ENCODE measurements around the gene COX19. TPM values are rescaled to one million over a fixed set of nuclear protein-coding genes. Genes with fewer than 3 reads are reported as not detected.
A peak's percentile ranks its signal among the peaks of the same experiment; 100 is the strongest.
"Not testable (repeated sequence)": the region's sequence is repeated elsewhere in the genome, so short reads cannot be mapped to it uniquely, and the experiment has no call there.

Gene COX19
- total RNA-seq, 1 donor from 2014 or later, result 13.7 TPM

DNA sequence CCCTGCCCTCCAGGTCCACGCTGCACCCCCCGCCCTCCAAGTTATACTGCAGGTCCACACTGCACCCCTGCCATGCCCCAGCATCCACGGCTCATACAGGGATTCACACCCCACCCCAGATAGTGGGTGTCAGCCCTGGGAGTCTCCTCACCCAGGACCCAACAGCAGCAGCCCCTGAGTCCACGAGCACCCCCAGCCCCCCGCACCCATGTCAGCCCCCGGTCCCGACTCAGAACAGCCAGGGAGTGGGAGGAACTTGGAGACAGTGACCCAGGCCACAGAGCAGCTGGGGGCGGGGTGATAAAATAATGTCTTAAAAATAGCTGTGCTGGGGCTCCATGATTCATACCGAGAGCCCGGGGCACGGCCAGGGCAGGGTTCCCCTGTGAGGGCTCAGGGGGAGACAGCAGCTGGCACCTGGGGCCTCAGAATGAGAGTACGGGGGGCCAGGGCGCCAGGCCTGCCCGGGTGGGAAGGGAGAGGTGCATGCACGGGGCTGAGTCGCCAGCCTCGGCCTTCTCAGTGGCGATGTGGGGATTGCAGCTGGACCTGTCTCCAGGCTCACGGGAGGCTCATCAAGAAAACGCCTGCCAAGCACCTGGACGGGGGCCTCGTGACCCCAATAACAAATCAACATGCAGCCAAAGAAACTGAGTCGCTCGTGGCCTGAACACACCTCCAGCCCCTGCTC lies 50.7 kb downstream of the COX19 start:
- peak; percentile 39 for DNase-seq

- not testable (repeated sequence) for DNase-seq
Measured at GRCh38 chr7:924042-924441, 51.3 kb downstream of the COX19 start.

DNA sequence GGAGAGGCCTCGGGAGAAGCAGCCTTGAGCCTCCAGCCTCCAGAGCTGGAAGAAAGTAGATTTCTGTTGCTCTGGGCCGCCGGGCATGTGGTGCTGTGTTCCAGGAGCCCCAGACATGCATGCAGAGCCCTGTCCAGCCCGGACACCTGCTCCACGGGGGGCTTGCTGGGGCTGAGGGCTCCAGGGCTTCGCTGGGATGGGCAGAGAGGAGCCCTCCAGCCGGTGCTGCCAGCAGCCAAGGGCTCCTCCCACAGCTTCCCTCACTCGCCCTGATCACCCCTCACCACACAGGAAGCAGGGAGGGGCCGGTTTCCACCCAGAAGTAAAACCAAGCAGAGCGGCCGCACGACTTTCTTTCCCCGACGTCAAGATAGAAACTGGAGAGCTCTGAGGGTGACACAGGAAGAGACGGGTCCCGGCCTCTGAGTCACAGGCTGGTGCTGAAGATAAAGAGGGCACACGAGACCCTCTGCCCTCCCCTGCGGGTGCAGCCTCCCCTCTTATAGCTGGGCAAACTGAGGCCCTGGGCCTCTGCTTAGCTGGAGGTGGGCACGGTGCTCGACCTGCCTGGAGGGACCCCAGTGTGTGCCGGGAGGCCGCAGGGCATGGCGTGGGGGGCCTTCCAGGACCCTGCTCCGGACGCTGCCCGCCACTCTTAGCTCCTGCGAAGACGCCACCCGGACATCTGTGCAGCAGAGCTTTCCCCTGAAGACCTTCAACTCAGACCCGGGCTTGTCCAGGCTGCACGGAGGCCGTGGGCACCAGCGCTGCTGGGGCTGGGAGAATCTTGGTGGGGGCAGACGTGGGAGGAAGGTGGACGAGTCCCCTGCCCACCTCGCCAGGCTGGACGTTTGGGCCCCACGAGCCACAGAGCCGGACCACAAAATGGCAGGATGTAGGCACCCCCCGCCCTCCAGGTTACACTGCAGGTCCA lies 52.0 kb downstream of the COX19 start:
- DNase-seq, result peak; percentile 59

- no peak for DNase-seq
Measured at GRCh38 chr7:922334-923107, 52.8 kb downstream of the COX19 start.

- DNase-seq, result no peak
Measured at GRCh38 chr7:921581-922333, 53.6 kb downstream of the COX19 start.

DNA sequence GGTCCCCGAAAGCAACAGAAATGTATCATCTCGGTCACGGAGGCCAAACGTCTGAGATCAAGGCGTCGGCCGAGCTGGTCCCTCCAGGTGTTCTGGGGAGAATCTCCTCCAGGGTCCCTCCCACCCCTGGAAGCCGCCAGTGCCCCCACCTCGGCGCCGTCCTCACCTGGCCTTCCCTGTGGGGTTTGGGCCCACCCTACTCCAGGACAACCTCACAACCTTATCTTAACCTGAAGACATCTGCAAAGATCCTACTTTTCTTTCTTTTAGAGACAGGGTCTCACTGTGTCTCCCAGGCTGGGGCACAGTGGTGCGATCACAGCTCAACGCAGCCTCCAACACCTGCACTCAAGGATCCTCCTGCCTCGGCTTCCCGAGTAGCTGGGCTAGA lies 54.3 kb downstream of the COX19 start:
- DNase-seq, result no peak

DNA sequence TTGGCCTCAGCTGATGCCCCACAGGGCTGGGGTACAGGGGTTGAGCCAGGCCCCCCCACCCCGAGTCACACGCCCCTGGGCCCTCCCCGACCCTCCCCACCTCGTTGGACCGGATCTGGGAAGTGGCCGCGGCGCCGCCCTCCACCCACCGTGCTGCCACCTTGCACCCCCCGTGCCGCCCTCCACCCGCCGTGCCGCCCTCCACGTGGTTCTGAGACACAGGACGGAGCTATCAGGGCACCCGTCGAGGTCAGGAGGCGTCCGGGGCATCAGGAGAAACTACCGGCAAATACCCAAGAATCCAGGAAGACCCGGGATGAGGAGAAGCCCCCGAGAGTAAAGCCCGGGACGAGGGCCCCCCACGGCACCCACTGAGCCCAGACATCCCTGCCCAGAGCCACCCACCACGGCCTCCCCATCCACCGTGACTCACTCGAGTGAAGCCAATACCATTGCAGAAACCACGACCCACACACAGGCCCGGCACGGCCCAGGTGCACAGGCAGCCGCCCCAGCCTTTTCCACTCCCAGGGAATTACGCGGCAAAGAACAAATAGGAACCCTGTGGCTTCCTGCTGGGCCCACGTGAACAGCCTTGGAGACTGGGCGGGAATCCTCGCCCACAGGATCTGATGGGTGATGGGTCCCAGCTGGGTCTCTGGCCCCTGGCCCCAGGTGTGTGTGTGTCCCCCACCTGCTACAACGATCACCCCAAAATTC lies 54.8 kb downstream of the COX19 start:
- no peak for DNase-seq

DNA sequence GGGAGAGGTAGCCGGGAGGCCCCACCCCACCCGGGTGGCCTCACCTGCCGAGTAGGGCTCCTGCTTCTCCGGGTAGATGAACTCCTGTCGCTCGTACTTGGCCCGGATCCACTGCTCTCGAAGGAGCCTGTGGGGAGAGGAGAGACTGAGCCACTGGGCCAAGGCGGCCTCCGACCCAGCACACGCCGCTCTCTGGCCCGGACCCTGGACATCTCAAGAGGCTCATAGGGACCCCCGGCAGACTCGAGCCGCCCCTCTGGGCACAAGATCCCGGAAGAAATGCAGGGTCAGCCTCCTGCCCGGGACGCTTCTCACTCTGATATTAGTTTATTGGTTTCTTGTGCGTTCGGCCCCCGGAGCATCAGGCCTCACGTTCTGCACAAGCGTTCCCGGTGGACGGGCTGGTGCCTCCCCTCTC lies 55.4 kb downstream of the COX19 start:
- no peak for DNase-seq

GRCh38 chr7:919114-919442 lies 56.3 kb downstream of the COX19 start:
- DNase-seq, result no peak

- no peak for DNase-seq
Measured at GRCh38 chr7:918441-919113, 56.8 kb downstream of the COX19 start.

DNA sequence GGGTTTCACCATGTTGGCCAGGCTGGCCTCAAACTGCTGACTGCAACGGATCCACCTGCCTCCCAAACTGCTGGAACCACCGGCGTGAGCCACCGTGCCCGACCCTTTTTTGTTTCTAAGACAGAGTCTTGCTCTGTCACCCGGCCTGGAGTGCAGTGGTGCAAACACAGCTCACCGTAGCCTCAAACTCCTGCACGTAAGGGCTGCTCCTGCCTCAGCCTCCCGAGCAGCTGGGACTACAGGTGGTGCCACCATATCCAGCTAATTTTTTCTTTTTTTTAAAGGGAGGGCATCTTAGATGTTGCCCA lies 57.3 kb downstream of the COX19 start:
- no peak for DNase-seq

DNA sequence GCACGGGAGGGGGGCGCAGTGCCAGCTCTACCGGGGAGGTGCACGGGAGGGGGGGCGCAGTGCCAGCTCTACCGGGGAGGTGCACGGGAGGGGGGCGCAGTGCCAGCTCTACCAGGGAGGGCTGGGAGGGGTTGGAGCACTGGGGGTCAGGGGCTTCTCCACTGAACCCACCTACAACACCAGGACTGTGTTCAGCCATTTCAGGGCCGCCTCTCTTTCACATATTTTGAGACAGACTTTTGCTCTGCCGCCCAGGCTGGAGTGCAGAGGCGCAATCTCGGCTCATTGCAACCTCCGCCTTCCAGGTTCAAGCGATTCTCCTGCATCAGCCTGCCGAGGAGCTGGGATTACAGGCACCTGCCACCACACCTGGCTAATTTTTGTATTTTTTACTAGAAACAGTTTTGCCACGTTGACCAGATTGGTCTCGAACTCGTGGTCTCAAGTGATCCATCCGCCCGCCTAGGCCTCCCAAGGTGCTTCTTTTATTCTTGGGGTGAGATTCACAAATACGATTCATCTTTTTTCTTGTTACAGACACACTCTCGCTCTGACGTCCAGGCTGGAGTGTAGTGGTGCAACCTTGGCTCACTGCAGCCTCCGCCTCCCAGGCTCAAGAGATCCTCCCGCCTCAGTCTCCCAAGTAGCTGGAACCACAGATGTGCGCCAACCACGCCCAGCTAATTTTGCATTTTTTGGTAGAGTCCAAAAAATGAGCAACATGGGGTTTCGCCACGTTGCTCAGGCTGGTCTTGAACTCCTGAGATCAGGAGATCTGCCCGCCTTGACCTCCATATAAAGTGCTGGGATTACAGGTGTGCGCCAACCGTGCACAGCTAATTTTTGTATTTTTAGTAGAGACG lies 57.9 kb downstream of the COX19 start:
- no peak for DNase-seq

- DNase-seq, result peak; percentile 34
Measured at GRCh38 chr7:916291-916941, 58.9 kb downstream of the COX19 start.

Small RNA genes within 50 kb of the gene (small RNA-seq; reads per million reads assigned to genes)
- 33.6 reads per million, percentile 95 among the genes with 10 or more reads in this experiment for gene MIR339 (ENCODE audit: low replicate concordance)

Other genes starting within 250 kb of the COX19 start
- 22.5 TPM for gene DNAAF5, start 248.8 kb downstream of the COX19 start, total RNA-seq
- gene PRKAR1B, start 248.3 kb downstream of the COX19 start, total RNA-seq, result 28.4 TPM
- gene SUN1, start 143.1 kb downstream of the COX19 start, total RNA-seq, result 682 TPM
- gene GET4, start 99.0 kb downstream of the COX19 start, total RNA-seq, result 58.3 TPM
- 1.6 TPM for gene ADAP1, start 20.9 kb downstream of the COX19 start, total RNA-seq
- gene CYP2W1, start 7.6 kb upstream of the COX19 start, total RNA-seq, result 19.1 TPM
- 15.8 TPM for gene GPR146, start 69.0 kb upstream of the COX19 start, total RNA-seq
- 6.7 TPM for gene GPER1, start 112.6 kb upstream of the COX19 start, total RNA-seq
- gene ZFAND2A, start 184.6 kb upstream of the COX19 start, total RNA-seq, result 16.1 TPM